ENCODE results near the gene MRPL3.

GRCh38 chr3:131544557-131544956 is 41.8 kb upstream of the MRPL3 start:
- TF ChIP-seq CTCF (conservative IDR thresholded peaks at IDR 0.05 in 1 of 2, IDR thresholded peaks at IDR 0.05 in 1 of 2; ENCODE audit: low read depth in 1 of 2, low read length in 2 of 2), result no peak
- TF ChIP-seq EZH2 (IDR thresholded peaks at IDR 0.05; ENCODE audit: low read length, missing control alignments), result no peak

All from fibroblast of lung (primary cell).